DOHH2 (cell line): Measurements from ENCODE around the gene STK11.

Experiments
- EZH2phosphoT487 ChIP-seq: fragments of 200-600 bp; sonication (generic); IDR thresholded peaks from 2 replicates; pipeline ENCODE4 v1.6.1; 2017; ENCODE audit warnings: borderline replicate concordance, mild to moderate bottlenecking, antibody characterized with exemption, low read length, moderate library complexity, mixed read lengths
- TF ChIP-seq, protein P1 (sequence below): fragments of 200-600 bp; sonication (generic); IDR thresholded peaks from one replicate; pipeline ENCODE4 v1.5.1; 2014; ENCODE audit warnings: antibody characterized with exemption, mild to moderate bottlenecking, low read depth, low read length; ENCODE audit not compliant: poor library complexity, severe bottlenecking

DNA sequence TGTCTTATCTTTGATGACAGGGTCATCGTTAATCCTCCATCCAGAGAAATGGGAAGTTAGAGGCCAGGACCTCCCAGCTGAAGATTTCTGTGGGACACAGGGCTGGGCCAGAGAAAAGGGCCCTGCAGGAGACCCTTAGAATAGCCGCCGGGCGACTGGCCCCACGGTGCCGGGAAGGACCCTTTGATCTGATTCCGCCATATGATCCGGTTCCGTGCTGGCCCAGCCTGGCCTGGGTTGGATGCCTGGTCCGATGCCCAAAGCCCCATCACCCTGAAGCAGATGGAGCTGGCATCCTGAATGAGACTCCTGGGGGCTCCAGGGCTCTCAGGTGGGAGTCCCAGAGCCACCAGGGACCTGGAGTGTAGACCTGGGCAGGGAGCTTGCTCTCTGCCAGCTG, 6.0 kb upstream of the STK11 start:
- TF ChIP-seq, protein P1, sequence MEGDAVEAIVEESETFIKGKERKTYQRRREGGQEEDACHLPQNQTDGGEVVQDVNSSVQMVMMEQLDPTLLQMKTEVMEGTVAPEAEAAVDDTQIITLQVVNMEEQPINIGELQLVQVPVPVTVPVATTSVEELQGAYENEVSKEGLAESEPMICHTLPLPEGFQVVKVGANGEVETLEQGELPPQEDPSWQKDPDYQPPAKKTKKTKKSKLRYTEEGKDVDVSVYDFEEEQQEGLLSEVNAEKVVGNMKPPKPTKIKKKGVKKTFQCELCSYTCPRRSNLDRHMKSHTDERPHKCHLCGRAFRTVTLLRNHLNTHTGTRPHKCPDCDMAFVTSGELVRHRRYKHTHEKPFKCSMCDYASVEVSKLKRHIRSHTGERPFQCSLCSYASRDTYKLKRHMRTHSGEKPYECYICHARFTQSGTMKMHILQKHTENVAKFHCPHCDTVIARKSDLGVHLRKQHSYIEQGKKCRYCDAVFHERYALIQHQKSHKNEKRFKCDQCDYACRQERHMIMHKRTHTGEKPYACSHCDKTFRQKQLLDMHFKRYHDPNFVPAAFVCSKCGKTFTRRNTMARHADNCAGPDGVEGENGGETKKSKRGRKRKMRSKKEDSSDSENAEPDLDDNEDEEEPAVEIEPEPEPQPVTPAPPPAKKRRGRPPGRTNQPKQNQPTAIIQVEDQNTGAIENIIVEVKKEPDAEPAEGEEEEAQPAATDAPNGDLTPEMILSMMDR: no peak
- TF ChIP-seq EZH2phosphoT487: no peak
